ENCODE results near the gene FAM149B1. TPM values are rescaled to one million over a fixed set of nuclear protein-coding genes. Genes with fewer than 3 reads are reported as not detected.

Gene FAM149B1
- total and polyA plus RNA-seq, 10 of the 15 experiments (the other 5 are each of a cell fraction or from before 2014, with no cell fraction given): 6.6 to 20.9 (median 11.2) TPM

DNA sequence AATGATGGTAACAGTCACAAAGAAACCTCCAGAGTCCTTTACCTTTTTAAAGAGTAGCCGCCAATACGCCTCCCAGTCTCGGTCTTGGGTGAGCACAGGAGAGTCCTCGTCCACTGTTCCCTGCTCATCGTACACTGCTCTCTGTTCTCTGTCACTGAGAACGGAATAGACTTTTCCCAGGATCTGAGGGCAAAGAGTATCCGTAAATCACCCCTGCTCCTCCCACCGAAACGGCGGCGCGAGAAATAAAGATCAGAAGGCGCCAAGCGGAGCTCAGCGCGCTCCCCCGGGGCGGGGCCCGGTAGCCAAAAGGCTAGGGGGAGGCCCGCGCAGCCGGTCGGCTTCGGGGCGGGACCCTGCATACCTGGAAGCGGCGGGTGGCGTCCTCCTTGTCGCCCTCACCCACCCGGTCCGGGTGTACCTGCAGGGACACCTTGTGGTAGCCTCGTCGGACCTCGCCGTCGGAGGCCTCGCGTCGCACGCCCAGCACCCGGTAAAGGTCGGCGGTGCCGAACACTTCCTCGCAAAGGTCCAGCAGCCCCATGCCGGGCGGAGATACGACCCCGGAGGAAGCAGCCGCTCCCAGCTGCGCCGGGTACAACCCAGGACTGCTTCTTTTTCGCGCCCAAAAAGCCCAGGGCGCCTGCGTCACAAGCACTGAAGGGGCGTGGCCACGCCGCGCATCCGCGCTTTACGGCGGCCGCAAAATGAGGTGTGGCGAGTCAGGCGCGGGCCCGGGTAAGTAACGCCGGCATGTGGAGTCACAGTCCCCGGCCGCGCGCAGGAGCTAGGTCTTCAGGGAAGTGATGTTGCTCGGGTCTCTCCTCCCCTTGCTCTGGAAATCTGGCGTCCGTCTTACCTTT is 79.0 kb downstream of the FAM149B1 start, which contains the start of gene DNAJC9 (continued):
- peak; percentile 33 for TF ChIP-seq KLF5 (IDR thresholded peaks at IDR 0.05; ENCODE audit: partially characterized antibody)
- TF ChIP-seq, protein P1, sequence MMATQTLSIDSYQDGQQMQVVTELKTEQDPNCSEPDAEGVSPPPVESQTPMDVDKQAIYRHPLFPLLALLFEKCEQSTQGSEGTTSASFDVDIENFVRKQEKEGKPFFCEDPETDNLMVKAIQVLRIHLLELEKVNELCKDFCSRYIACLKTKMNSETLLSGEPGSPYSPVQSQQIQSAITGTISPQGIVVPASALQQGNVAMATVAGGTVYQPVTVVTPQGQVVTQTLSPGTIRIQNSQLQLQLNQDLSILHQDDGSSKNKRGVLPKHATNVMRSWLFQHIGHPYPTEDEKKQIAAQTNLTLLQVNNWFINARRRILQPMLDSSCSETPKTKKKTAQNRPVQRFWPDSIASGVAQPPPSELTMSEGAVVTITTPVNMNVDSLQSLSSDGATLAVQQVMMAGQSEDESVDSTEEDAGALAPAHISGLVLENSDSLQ (IDR thresholded peaks at IDR 0.05): no peak; the same call in 1 of the 2 replicates
- no peak for TF ChIP-seq SMAD1 (IDR thresholded peaks at IDR 0.05; ENCODE audit: low read depth, partially characterized antibody)
- TF ChIP-seq ZBED1 (IDR thresholded peaks at IDR 0.05; ENCODE audit: borderline replicate concordance): peak; percentile 50
- no peak for TF ChIP-seq ESRRA (IDR thresholded peaks at IDR 0.05; ENCODE audit: low read length)
- TF ChIP-seq, protein P2, sequence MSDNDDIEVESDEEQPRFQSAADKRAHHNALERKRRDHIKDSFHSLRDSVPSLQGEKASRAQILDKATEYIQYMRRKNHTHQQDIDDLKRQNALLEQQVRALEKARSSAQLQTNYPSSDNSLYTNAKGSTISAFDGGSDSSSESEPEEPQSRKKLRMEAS (IDR thresholded peaks at IDR 0.05; ENCODE audit: low read depth, low read length): peak; percentile 76
- TF ChIP-seq SREBF1 (IDR thresholded peaks at IDR 0.05; ENCODE audit: low read length): no peak
- no peak for TF ChIP-seq BRCA1 (IDR thresholded peaks at IDR 0.05; ENCODE audit: low read depth, low read length)
- TF ChIP-seq ATF7 (IDR thresholded peaks at IDR 0.05; ENCODE audit: low read depth): no peak
- peak; percentile 96 for TF ChIP-seq SIN3A (IDR thresholded peaks at IDR 0.05; ENCODE audit: low read depth, low read length)
- TF ChIP-seq, protein P3, sequence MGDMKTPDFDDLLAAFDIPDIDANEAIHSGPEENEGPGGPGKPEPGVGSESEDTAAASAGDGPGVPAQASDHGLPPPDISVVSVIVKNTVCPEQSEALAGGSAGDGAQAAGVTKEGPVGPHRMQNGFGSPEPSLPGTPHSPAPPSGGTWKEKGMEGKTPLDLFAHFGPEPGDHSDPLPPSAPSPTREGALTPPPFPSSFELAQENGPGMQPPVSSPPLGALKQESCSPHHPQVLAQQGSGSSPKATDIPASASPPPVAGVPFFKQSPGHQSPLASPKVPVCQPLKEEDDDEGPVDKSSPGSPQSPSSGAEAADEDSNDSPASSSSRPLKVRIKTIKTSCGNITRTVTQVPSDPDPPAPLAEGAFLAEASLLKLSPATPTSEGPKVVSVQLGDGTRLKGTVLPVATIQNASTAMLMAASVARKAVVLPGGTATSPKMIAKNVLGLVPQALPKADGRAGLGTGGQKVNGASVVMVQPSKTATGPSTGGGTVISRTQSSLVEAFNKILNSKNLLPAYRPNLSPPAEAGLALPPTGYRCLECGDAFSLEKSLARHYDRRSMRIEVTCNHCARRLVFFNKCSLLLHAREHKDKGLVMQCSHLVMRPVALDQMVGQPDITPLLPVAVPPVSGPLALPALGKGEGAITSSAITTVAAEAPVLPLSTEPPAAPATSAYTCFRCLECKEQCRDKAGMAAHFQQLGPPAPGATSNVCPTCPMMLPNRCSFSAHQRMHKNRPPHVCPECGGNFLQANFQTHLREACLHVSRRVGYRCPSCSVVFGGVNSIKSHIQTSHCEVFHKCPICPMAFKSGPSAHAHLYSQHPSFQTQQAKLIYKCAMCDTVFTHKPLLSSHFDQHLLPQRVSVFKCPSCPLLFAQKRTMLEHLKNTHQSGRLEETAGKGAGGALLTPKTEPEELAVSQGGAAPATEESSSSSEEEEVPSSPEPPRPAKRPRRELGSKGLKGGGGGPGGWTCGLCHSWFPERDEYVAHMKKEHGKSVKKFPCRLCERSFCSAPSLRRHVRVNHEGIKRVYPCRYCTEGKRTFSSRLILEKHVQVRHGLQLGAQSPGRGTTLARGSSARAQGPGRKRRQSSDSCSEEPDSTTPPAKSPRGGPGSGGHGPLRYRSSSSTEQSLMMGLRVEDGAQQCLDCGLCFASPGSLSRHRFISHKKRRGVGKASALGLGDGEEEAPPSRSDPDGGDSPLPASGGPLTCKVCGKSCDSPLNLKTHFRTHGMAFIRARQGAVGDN (IDR thresholded peaks at IDR 0.05): 0 out of 2 replicates have a peak, but pooled peaks have one; percentile 40
- TF ChIP-seq, protein P4, sequence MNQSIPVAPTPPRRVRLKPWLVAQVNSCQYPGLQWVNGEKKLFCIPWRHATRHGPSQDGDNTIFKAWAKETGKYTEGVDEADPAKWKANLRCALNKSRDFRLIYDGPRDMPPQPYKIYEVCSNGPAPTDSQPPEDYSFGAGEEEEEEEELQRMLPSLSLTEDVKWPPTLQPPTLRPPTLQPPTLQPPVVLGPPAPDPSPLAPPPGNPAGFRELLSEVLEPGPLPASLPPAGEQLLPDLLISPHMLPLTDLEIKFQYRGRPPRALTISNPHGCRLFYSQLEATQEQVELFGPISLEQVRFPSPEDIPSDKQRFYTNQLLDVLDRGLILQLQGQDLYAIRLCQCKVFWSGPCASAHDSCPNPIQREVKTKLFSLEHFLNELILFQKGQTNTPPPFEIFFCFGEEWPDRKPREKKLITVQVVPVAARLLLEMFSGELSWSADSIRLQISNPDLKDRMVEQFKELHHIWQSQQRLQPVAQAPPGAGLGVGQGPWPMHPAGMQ (IDR thresholded peaks at IDR 0.05; ENCODE audit: borderline replicate concordance): no peak
- no peak for TF ChIP-seq NFXL1 (IDR thresholded peaks at IDR 0.05; ENCODE audit: borderline replicate concordance)
- no peak for TF ChIP-seq BMI1 (IDR thresholded peaks at IDR 0.05; ENCODE audit: borderline replicate concordance)
- TF ChIP-seq, protein P5, sequence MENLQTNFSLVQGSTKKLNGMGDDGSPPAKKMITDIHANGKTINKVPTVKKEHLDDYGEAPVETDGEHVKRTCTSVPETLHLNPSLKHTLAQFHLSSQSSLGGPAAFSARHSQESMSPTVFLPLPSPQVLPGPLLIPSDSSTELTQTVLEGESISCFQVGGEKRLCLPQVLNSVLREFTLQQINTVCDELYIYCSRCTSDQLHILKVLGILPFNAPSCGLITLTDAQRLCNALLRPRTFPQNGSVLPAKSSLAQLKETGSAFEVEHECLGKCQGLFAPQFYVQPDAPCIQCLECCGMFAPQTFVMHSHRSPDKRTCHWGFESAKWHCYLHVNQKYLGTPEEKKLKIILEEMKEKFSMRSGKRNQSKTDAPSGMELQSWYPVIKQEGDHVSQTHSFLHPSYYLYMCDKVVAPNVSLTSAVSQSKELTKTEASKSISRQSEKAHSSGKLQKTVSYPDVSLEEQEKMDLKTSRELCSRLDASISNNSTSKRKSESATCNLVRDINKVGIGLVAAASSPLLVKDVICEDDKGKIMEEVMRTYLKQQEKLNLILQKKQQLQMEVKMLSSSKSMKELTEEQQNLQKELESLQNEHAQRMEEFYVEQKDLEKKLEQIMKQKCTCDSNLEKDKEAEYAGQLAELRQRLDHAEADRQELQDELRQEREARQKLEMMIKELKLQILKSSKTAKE (IDR thresholded peaks at IDR 0.05; ENCODE audit: low read depth, poor library complexity, severe bottlenecking): no peak
- TF ChIP-seq JUNB (IDR thresholded peaks at IDR 0.05): no peak
- no peak; the same call in none of the 2 replicates for TF ChIP-seq FOXK2 (IDR thresholded peaks at IDR 0.05)
- TF ChIP-seq IRF4 (IDR thresholded peaks at IDR 0.05; ENCODE audit: low read depth, low read length): no peak
- no peak for TF ChIP-seq TCF7 (IDR thresholded peaks at IDR 0.05; ENCODE audit: borderline replicate concordance)
- no peak for TF ChIP-seq MTA2 (IDR thresholded peaks at IDR 0.05; ENCODE audit: low read depth)
- no peak for TF ChIP-seq RFX5 (IDR thresholded peaks at IDR 0.05; ENCODE audit: low read depth, low read length)
- TF ChIP-seq BCL11A (IDR thresholded peaks at IDR 0.05; ENCODE audit: low read depth, low read length): no peak
